ENCODE data around the gene MPPE1. TPM values are rescaled to one million over a fixed set of nuclear protein-coding genes. Genes with fewer than 3 reads are reported as not detected.

MPPE1 gene
- total and polyA plus RNA-seq, 9 of the 15 experiments (the other 6 are each of a cell fraction or from before 2014, with no cell fraction given): 10.7 to 19.5 (median 13.3) TPM

- TF ChIP-seq NCOA6 (IDR thresholded peaks at IDR 0.05) (no peak), RNF2 (IDR thresholded peaks at IDR 0.05) (no peak), MLX (CRISPR knock-in tag; conservative IDR thresholded peaks at IDR 0.05) (no peak), ATF7 (IDR thresholded peaks at IDR 0.05) (peak; percentile 92), SMAD4 (CRISPR knock-in tag; conservative IDR thresholded peaks at IDR 0.05) (0 out of 2 replicates have a peak, but pooled peaks have one; percentile 35), FOXK1 (CRISPR knock-in tag; IDR thresholded peaks at IDR 0.05; ENCODE audit: borderline replicate concordance) (no peak), CBFA2T2 (conservative IDR thresholded peaks at IDR 0.05) (no peak), ZKSCAN3 (CRISPR knock-in tag; IDR thresholded peaks at IDR 0.05) (no peak), LCOR (CRISPR knock-in tag; IDR thresholded peaks at IDR 0.05) (no peak), PHF20 (IDR thresholded peaks at IDR 0.05; ENCODE audit: partially characterized antibody) (no peak), ZNF253 (CRISPR knock-in tag; conservative IDR thresholded peaks at IDR 0.05) (no peak), ETV5 (CRISPR knock-in tag; IDR thresholded peaks at IDR 0.05; ENCODE audit: low read depth) (no peak), RBM34 (IDR thresholded peaks at IDR 0.05; ENCODE audit: borderline replicate concordance, insufficient read depth, low read length) (no peak), HDGF (IDR thresholded peaks at IDR 0.05) (no peak), CCAR2 (IDR thresholded peaks at IDR 0.05; ENCODE audit: low read depth, low read length) (no peak), BRF1 (IDR thresholded peaks at IDR 0.05; ENCODE audit: borderline replicate concordance, extremely low read depth, insufficient read length) (no peak), PBX2 (CRISPR knock-in tag; IDR thresholded peaks at IDR 0.05; ENCODE audit: low read depth) (peak; percentile 41; the same call in 1 of the 2 replicates), PBX2 (tag; conservative IDR thresholded peaks at IDR 0.05; ENCODE audit: low read depth) (peak; percentile 96), ELF1 (tag; IDR thresholded peaks at IDR 0.05) (no peak), RBM17 (IDR thresholded peaks at IDR 0.05; ENCODE audit: borderline replicate concordance, low read depth, low read length) (no peak), ZSCAN32 (CRISPR knock-in tag; IDR thresholded peaks at IDR 0.05) (no peak), POU5F1 (IDR thresholded peaks at IDR 0.05; ENCODE audit: borderline replicate concordance, low read depth, low read length, partially characterized antibody) (no peak), CHD1 (IDR thresholded peaks at IDR 0.05; ENCODE audit: low read length) (no peak), RUNX1 (IDR thresholded peaks at IDR 0.05; ENCODE audit: low read depth) (no peak), MCM7 (IDR thresholded peaks at IDR 0.05) (no peak), MTA3 (IDR thresholded peaks at IDR 0.05; ENCODE audit: borderline replicate concordance) (peak; percentile 94), THRB (CRISPR knock-in tag; conservative IDR thresholded peaks at IDR 0.05) (no peak), HSF4 (CRISPR knock-in tag; IDR thresholded peaks at IDR 0.05; ENCODE audit: borderline replicate concordance) (no peak)
Observed at GRCh38 chr18:11953113-11953512, 45.0 kb upstream of the MPPE1 start (continued).
